K562 (cell line): ENCODE measurements around the gene GGA2. TPM values are rescaled to one million over a fixed set of nuclear protein-coding genes. Genes with fewer than 3 reads are reported as not detected.

Source experiments
- BCL6 ChIP-seq: fragments of 250-450 bp; sonication (Bioruptor Pico); IDR thresholded peaks from 2 replicates; pipeline ENCODE4 v1.4.0; 2020
- HDAC3 ChIP-seq: fragments of 450-650 bp; IDR thresholded peaks from 2 replicates; pipeline ENCODE4 v1.6.1; 2018; ENCODE audit warnings: borderline replicate concordance, mild to moderate bottlenecking, moderate library complexity; ENCODE audit not compliant: partially characterized antibody
- KDM5B ChIP-seq: fragments of 200-600 bp; sonication (generic); IDR thresholded peaks from 2 replicates; pipeline ENCODE4 v1.6.1; 2012; ENCODE audit warnings: low read depth, mild to moderate bottlenecking, moderate library complexity, low read length, control low read depth, inconsistent platforms; ENCODE audit not compliant: insufficient replicate concordance
- KLF10 ChIP-seq: fragments of 250-450 bp; sonication (Bioruptor Pico); IDR thresholded peaks from 2 replicates; pipeline ENCODE4 v1.6.1; 2021; ENCODE audit warnings: matching md5 sums
- L3MBTL2 ChIP-seq: fragments of 450-650 bp; IDR thresholded peaks from 2 replicates; pipeline ENCODE4 v1.6.1; 2016; ENCODE audit warnings: mild to moderate bottlenecking, moderate library complexity
- MTA1 ChIP-seq: fragments of 450-650 bp; IDR thresholded peaks from 2 replicates; pipeline ENCODE4 v1.6.1; 2017; ENCODE audit warnings: borderline replicate concordance
- NR3C1 ChIP-seq: sonication (generic); formaldehyde crosslinking; IDR thresholded peaks from 2 replicates; pipeline ENCODE4 v1.8.1; 2022; ENCODE audit warnings: missing genetic modification reagents
- POLR2G ChIP-seq: fragments of 200-400 bp; formaldehyde crosslinking; IDR thresholded peaks from 2 replicates; pipeline ENCODE4 v1.6.1; 2017; ENCODE audit warnings: low read depth, mild to moderate bottlenecking, antibody characterized with exemption, low read length, moderate library complexity
- RERE ChIP-seq: sonication (generic); formaldehyde crosslinking; IDR thresholded peaks from 2 replicates; pipeline ENCODE4 v1.8.0; 2023; ENCODE audit warnings: missing genetic modification reagents, mild to moderate bottlenecking, borderline replicate concordance
- SMC3 ChIP-seq: conservative IDR thresholded peaks from 2 replicates; pipeline ENCODE4 v1.6.1; 2011; ENCODE audit warnings: low read depth, low read length, improper control_type of control experiment; ENCODE audit not compliant: insufficient read depth
- SP1 ChIP-seq: sonication (generic); formaldehyde crosslinking; IDR thresholded peaks from 2 replicates; pipeline ENCODE4 v1.8.1; 2022; ENCODE audit warnings: mild to moderate bottlenecking, missing genetic modification reagents
- ZFP30 ChIP-seq: fragments of 250-450 bp; sonication (Bioruptor Pico); IDR thresholded peaks from 2 replicates; pipeline ENCODE4 v1.8.0; 2022; ENCODE audit warnings: moderate library complexity, mild to moderate bottlenecking, inconsistent platforms, borderline replicate concordance
- ZNF518B ChIP-seq: fragments of 250-450 bp; sonication (Bioruptor Pico); IDR thresholded peaks from 2 replicates; pipeline ENCODE4 v1.5.0; 2021; ENCODE audit warnings: mild to moderate bottlenecking, moderate library complexity
- ZNF589 ChIP-seq: fragments of 200-800 bp; sonication (Bioruptor generic); IDR thresholded peaks from 2 replicates; pipeline ENCODE4 v1.6.1; 2016; ENCODE audit warnings: low read depth, missing genetic modification characterization, missing compliant biosample characterization
- polyA plus RNA-seq, 8 experiments: library from polyadenylated mRNA; depleted of rRNA in 4 of 8; stranded (reverse) in 5 of 8; unstranded in 3 of 8; fragments of >200 nt; fragmentation: Nextera tagmentation in 2 of 8; fragmentation: Illumina TruSeq in 1 of 8; extraction: Ambion mirVana in 2 of 8; extraction: Trizol in 1 of 8; gene quantifications; 2 replicates each; pipeline versions ENCODE4 v1.2.1 to v1.2.3, GENCODE V29; 2011 to 2014; ENCODE audit warnings: inconsistent platforms in 1 of 8, missing spikeins in 1 of 8
- total RNA-seq, 7 experiments: library from RNA; depleted of rRNA in 6 of 7; stranded (reverse); fragments of >200 nt in 6 of 7; fragmentation: Illumina TruSeq in 2 of 7; extraction: Trizol in 2 of 7; gene quantifications; 2 replicates each; pipeline versions ENCODE4 v1.2.1 to v1.2.3, GENCODE V29; 2011 to 2021; ENCODE audit warnings: low replicate concordance in 1 of 7

The GGA2 gene
- total and polyA plus RNA-seq, 9 of the 15 experiments (the other 6 are each of a cell fraction or from before 2014, with no cell fraction given) = 11.9 to 133 (median 66.3) TPM

GRCh38 chr16:23510164-23510914 is at the start of gene GGA2 (continued):
- TF ChIP-seq RERE (no peak), KDM5B (peak; percentile 86), ZFP30 (CRISPR knock-in tag) (no peak), KLF10 (CRISPR knock-in tag) (no peak), HDAC3 (no peak), SMC3 (no peak), ZNF589 (CRISPR knock-in tag) (no peak), NR3C1 (CRISPR knock-in tag) (peak; percentile 87), ZNF518B (no peak), L3MBTL2 (peak; percentile 99), BCL6 (CRISPR knock-in tag) (no peak), MTA1 (no peak), POLR2G (peak; percentile 96), SP1 (peak; percentile 80; the same call in 1 of the 2 replicates)
